ENCODE data around the gene PRDM13.

GRCh38 chr6:99605074-99605734 is 1.4 kb upstream of the PRDM13 start:
- TF ChIP-seq CTCF (conservative IDR thresholded peaks at IDR 0.05; ENCODE audit: low read depth in 2 of 2) (peak; percentile 65 to 66), REST (IDR thresholded peaks at IDR 0.05; ENCODE audit: unreplicated experiment) (no peak), POLR2AphosphoS5 (IDR thresholded peaks at IDR 0.05; ENCODE audit: low read depth) (no peak)
